Vagina (tissue), 2 donors: Measurements from ENCODE around the gene CPLANE2. TPM values are rescaled to one million over a fixed set of nuclear protein-coding genes. Genes with fewer than 3 reads are reported as not detected.

Experiments
- DNase-seq, 2 donors: peaks; one replicate each; pipeline ENCODE4 v3.0.0-alpha.2; 2017; ENCODE audit errors: extremely low spot score in 2 of 2
- H3K27ac ChIP-seq: fragments of 200-600 bp; sonication (generic); one replicate; pipeline ENCODE4 v1.5.1; 2019
- H3K27me3 ChIP-seq: fragments of 200-600 bp; sonication (generic); one replicate; pipeline ENCODE4 v1.5.1; 2019
- H3K36me3 ChIP-seq, 2 donors: fragments of 200-600 bp; sonication (generic); one replicate each; pipeline ENCODE4 v1.5.1; 2017 to 2019
- H3K4me1 ChIP-seq: fragments of 200-600 bp; sonication (generic); one replicate; pipeline ENCODE4 v1.5.1; 2019
- H3K4me3 ChIP-seq, 2 donors: fragments of 200-600 bp; sonication (generic); 1 replicate in 1 of 2; 2 replicates in 1 of 2; pipeline ENCODE4 v1.5.1; 2016 to 2019
- H3K9me3 ChIP-seq: fragments of 200-600 bp; sonication (generic); one replicate; pipeline ENCODE4 v1.5.1; 2019
- POLR2A ChIP-seq, 2 donors: fragments of 450-650 bp; IDR thresholded peaks; one replicate each; pipeline ENCODE4 v1.6.1; 2017; ENCODE audit warnings: antibody characterized with exemption in 2 of 2, mild to moderate bottlenecking in 2 of 2, moderate library complexity in 2 of 2
- POLR2AphosphoS5 ChIP-seq, 2 donors: sonication (generic); formaldehyde crosslinking; IDR thresholded peaks; one replicate each; pipeline ENCODE4 v1.9.0; 2017; ENCODE audit warnings: antibody characterized with exemption in 2 of 2, mild to moderate bottlenecking in 2 of 2, low read depth in 1 of 2; ENCODE audit not compliant: insufficient read depth in 1 of 2
- intact Hi-C: fragments of 100-400 bp; cut with DNase I; formaldehyde crosslinking; loops from one replicate; pipeline ENCODE4 v1.15.1; 2023
- total RNA-seq: library from RNA; depleted of rRNA; stranded (reverse); fragments of >200 nt; gene quantifications from one replicate; pipeline ENCODE4 v1.2.3, GENCODE V29; 2016
- TF ChIP-seq, protein P1 (sequence below), 3 experiments: fragments of 450-650 bp in 2 of 3; fragments of 200-600 bp in 1 of 3; sonication (generic) in 1 of 3; IDR thresholded peaks; one replicate each; pipeline ENCODE4 v1.5.1; 2017 to 2019; ENCODE audit warnings: antibody characterized with exemption in 3 of 3, mild to moderate bottlenecking in 2 of 3, moderate library complexity in 2 of 3

Gene CPLANE2
- total RNA-seq, 1 donor from 2014 or later, result 1.2 TPM

- no peak overlapping the region for H3K27ac ChIP-seq
- no peaks in the 10 kb centered on the region for H3K9me3 ChIP-seq
- H3K27me3 ChIP-seq, result no peaks in the 10 kb centered on the region
- no peak for DNase-seq
- TF ChIP-seq POLR2AphosphoS5 (IDR thresholded peaks at IDR 0.05; ENCODE audit: insufficient read depth in 1 of 2, low read depth in 1 of 2), result no peak
- TF ChIP-seq, protein P1, sequence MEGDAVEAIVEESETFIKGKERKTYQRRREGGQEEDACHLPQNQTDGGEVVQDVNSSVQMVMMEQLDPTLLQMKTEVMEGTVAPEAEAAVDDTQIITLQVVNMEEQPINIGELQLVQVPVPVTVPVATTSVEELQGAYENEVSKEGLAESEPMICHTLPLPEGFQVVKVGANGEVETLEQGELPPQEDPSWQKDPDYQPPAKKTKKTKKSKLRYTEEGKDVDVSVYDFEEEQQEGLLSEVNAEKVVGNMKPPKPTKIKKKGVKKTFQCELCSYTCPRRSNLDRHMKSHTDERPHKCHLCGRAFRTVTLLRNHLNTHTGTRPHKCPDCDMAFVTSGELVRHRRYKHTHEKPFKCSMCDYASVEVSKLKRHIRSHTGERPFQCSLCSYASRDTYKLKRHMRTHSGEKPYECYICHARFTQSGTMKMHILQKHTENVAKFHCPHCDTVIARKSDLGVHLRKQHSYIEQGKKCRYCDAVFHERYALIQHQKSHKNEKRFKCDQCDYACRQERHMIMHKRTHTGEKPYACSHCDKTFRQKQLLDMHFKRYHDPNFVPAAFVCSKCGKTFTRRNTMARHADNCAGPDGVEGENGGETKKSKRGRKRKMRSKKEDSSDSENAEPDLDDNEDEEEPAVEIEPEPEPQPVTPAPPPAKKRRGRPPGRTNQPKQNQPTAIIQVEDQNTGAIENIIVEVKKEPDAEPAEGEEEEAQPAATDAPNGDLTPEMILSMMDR (IDR thresholded peaks at IDR 0.05), result no peak
- no peak for TF ChIP-seq POLR2A (IDR thresholded peaks at IDR 0.05)
- peaks cover 30% of the 10 kb centered on the region for H3K4me1 ChIP-seq
- peaks cover 0 to 38% of the 10 kb centered on the region in 2 donors for H3K36me3 ChIP-seq
- no peak overlapping the region for H3K4me3 ChIP-seq
- intact Hi-C loops, result no loop called here
These were observed 16.4 kb upstream of the CPLANE2 start for GRCh38 chr1:16253332-16253922.

DNA sequence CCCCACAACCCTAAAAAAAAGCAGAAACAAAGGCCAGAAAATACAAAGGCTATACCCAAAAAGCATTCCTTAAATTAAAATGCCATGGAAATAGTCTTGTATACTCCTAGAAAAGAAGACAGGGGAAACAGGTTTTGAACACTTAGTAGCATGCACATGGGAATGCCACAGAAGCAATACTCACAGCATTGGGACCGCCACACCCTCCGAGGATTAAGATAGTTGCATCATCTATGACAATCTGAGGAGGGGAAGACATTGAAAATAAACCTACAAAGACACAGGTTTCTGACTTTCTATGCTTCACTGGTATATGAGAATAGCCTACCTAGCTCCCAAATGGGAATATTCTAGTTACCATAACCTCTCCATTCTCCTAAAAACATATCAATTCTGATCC lies 15.9 kb upstream of the CPLANE2 start:
- no peak overlapping the region for H3K4me3 ChIP-seq
- H3K9me3 ChIP-seq, result no peaks in the 10 kb centered on the region
- H3K27ac ChIP-seq, result no peak overlapping the region
- H3K27me3 ChIP-seq, result no peaks in the 10 kb centered on the region
- TF ChIP-seq POLR2A (IDR thresholded peaks at IDR 0.05) (no peak), POLR2AphosphoS5 (IDR thresholded peaks at IDR 0.05; ENCODE audit: insufficient read depth in 1 of 2, low read depth in 1 of 2) (peak in 1 of 2 donors; percentile 81)
- TF ChIP-seq, protein P1 (IDR thresholded peaks at IDR 0.05), result no peak
- no peak for DNase-seq
- H3K36me3 ChIP-seq, result peaks cover 0 to 38% of the 10 kb centered on the region in 2 donors
- peaks cover 35% of the 10 kb centered on the region for H3K4me1 ChIP-seq
- intact Hi-C loops, result no loop called here

DNA sequence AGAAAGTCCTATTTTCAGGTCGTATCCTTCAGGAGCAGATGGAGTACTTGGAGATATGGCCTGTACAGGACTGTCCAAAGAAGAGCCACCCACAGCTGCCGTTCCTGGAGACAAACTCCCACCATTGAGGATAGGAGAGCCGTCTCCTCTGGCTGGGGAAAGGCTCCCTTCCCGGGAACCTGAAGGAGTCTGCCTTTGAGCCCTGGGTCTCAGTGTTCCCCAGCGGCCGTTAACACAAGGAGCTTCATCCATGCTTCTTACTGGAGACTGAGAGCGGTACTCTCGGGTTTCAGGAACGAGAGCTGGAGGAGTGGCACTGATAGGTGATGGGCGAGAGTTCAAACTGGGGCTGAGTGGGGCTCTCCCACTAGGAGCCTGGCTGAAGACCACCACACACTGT lies 14.4 kb upstream of the CPLANE2 start:
- no peaks in the 10 kb centered on the region for H3K27me3 ChIP-seq
- H3K36me3 ChIP-seq, result peaks cover 0 to 35% of the 10 kb centered on the region in 2 donors
- TF ChIP-seq POLR2A (IDR thresholded peaks at IDR 0.05), result no peak
- TF ChIP-seq, protein P1 (IDR thresholded peaks at IDR 0.05), result no peak
- no peak for TF ChIP-seq POLR2AphosphoS5 (IDR thresholded peaks at IDR 0.05; ENCODE audit: insufficient read depth in 1 of 2, low read depth in 1 of 2)
- H3K4me3 ChIP-seq, result no peak overlapping the region
- no peaks in the 10 kb centered on the region for H3K9me3 ChIP-seq
- peaks cover 47% of the 10 kb centered on the region for H3K4me1 ChIP-seq
- DNase-seq, result no peak
- H3K27ac ChIP-seq, result peak overlapping the region; percentile 87
- intact Hi-C loops, result no loop called here

DNA sequence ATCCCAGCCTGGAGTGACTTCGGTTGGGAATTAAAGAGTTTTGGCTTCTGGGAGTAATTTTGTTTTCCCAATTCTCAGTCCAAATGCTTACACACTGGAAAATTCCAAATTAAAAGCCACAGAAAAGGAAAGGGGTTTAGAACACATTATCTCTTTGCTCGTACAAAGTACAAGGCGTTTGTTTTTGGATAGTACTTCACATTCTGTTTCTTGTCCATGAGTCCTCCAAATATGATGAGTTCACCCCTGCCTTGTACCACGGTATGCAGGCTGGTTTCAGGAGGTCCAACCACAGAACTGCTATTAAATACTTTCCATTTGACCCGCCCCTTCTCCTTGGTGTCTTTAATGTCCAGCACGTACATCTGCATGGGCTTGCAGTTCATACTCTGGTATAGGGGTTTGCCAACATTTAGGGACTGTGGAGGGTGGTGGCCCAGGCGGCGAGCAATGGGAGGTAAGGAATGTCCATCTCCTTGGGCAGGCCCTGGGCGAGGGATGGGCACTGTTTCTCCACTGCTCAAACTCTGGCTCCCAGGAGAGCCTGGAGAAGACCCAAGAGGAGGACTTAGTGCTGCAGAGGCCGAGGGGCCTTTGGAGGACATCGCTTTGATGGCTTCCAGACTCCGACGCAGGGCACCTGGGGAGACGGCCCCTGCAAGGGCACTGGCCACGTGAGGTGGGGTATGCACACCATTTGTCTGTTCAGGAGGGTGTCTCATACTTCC lies 13.7 kb upstream of the CPLANE2 start:
- Histone ChIP-seq H3K4me1 (peaks cover 47% of the 10 kb centered on the region), H3K4me3 (no peak overlapping the region), H3K27ac (peak overlapping the region; percentile 87), H3K9me3 (no peaks in the 10 kb centered on the region), H3K27me3 (no peaks in the 10 kb centered on the region), H3K36me3 (peaks cover 0 to 28% of the 10 kb centered on the region in 2 donors)
- peak in 1 of 2 donors; percentile 90 for DNase-seq
- TF ChIP-seq POLR2AphosphoS5 (IDR thresholded peaks at IDR 0.05; ENCODE audit: insufficient read depth in 1 of 2, low read depth in 1 of 2) (peak in 1 of 2 donors; percentile 32), POLR2A (IDR thresholded peaks at IDR 0.05) (no peak)
- TF ChIP-seq, protein P1 (IDR thresholded peaks at IDR 0.05), result no peak
- intact Hi-C loops, result no loop called here
